HT1080 (cell line): ENCODE data around the gene CNDP2. TPM values are rescaled to one million over a fixed set of nuclear protein-coding genes. Genes with fewer than 3 reads are reported as not detected.
"Not testable (repeated sequence)": the region's sequence is repeated elsewhere in the genome, so short reads cannot be mapped to it uniquely, and the experiment has no call there.

Experiments
- DNase-seq: peaks from one replicate; pipeline ENCODE4 v3.0.0-alpha.2; 2015; ENCODE audit warnings: low read depth
- total RNA-seq: library from RNA; depleted of rRNA; stranded (reverse); fragments of >200 nt; shearing (Covaris generic); gene quantifications from 2 replicates; pipeline ENCODE4 v1.2.3, GENCODE V29; 2014

CNDP2 gene
- total RNA-seq, 1 experiment from 2014 or later, result 86.6 TPM

DNA sequence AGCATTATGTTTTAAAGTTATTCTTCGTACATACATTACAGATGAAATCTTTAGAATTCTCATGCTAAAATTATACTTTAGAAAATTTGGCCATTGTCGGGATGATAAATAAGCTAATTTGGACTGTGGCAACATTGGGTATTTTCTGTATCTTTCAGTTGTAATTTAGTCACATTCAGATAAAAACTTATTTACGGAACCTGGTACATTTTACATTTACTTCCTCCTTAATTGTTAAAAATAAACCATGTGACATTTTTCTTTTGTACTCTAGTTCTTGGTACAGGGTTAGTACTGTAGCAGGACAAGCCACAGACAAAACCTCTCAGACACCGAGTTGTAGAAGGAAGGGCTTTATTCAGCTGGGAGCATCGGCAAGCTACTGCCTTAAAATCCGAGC is 4.2 kb downstream of the CNDP2 start:
- no peak for DNase-seq

DNA sequence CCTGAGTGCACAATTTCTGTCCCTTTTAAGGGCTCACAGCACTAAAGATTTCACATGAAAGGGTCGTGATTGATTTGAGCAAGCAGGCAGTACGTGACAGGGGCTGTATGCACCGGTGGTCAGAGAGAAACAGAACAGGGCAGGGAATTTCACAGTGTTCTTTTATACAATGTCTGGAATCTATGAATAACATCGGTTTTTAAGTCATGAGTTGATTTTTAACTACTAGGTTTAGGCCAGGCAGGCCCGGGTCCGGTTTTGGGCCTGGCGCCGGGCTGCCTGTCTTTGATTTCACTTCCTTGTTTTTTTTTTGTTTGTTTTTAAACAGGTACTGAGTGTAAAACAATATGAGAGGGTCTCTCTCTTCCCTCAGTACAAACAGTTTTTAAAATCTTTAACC is 4.6 kb downstream of the CNDP2 start:
- DNase-seq, result not testable (repeated sequence)

DNA sequence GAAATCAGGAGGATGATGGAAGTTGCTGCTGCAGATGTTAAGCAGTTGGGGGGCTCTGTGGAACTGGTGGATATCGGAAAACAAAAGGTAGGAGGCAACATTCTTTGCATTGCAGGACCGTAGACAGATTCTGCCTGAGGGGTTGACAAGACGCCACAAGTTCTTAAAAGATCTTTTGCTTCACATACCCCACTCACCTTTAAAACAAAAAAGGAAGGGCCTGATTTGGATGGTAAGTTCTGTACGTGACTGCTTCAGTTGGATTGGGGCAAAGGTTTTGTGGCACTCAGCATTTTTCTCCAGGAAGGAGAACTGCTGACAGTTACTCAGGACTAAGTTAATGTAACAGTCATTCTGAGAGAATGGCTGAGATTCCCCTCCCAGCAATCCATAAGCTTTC is 5.2 kb downstream of the CNDP2 start:
- no peak for DNase-seq

DNA sequence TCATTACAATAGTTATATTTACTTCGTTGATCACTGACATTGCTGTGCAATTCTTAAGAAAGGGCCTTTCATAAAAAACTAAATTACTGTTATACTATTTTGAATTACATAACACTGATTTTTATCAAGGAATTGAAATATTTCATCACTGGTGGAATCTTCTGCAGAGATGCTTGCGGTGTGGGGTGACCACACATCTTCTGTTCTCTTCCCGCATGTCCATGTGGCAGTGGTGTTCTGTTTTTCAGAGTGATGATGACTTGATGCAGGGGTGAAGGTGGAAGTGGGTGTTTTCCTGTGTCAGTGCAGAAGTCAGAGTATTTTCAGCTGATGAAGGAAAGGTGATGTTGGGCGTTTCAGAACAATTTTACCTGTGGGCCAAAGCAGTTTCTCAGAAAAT is 7.0 kb downstream of the CNDP2 start:
- no peak for DNase-seq

DNA sequence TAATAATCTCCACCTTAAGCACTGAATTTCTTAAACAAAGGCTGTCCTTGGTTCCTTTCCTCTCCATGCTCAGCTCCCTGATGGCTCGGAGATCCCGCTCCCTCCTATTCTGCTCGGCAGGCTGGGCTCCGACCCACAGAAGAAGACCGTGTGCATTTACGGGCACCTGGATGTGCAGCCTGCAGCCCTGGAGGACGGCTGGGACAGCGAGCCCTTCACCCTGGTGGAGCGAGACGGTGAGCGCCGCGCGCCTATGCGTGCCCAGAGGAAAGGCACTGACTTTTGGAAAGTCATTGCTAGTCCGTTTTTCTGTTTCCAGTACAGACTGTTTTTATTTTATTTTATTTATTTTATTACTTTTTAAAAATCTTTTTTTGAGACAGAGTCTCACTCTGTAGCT is 9.6 kb downstream of the CNDP2 start:
- no peak for DNase-seq

DNA sequence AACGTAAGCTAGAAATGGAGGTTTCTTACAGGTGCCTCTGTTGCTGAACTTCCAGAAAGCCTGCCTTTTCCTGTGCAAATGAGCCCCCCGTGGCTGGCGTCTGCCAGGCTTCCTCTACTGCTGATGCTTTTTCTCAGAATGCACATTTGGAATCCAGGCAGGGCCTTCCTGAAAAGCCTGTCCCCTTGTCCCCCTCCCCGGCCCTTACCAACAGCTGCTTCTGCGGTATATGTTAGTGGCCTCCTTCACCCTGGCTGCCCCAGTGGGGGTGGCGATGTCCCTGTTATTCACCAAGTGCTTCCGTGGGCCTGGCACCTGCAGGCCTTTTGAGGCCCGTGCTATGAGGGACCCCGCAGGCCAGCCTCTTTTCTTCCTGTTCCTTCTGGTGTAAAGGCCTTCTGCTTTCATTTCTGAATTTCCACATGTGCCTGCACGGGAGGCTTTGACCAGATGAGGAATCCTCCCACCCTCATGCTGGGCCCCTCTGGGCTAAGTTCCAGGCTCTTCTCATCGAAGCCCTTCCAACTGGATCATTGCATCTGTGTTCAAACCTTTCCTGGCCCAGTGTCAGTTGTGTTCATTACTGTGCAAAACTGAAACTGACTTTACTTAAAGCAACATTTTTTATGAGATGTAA is 10.4 kb downstream of the CNDP2 start:
- no peak for DNase-seq

DNA sequence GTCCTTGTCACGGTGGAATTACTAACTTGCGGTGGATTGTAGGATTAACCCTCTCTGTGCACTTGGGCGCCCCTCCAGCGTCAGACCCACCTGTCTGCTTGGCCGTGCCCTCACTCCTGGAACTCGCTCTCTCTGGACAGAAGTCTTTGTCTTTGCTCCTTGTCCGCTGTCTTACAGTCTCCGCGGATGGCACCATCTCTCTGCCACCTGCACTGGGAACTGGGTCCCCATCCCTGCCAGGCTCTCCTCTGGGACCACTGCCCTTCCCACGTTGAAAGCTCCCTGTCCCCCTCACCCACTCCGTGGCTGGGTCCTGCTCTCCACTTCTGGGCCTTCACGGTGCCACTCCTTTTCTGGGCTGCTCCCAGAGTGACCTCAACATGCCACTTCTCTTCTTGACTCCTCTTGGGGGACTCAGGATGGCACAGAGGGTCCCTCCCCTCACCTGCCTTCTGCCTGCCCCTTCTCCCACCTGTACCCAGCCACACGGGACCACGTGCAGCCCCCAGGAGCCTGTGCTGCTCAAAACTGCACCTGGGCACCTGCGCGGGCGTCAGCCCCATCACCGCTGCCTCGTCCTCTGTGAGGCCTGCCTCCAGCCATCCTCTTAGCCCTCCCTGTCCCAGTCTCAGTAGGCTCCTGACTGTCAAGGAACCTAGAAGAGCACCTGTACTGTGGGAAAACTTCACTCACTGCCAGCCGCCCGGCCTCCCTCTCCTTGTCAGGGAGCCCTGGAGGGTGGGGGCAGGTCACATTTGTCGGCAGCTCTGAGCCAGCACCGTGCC is 11.1 kb downstream of the CNDP2 start:
- DNase-seq, result no peak

DNA sequence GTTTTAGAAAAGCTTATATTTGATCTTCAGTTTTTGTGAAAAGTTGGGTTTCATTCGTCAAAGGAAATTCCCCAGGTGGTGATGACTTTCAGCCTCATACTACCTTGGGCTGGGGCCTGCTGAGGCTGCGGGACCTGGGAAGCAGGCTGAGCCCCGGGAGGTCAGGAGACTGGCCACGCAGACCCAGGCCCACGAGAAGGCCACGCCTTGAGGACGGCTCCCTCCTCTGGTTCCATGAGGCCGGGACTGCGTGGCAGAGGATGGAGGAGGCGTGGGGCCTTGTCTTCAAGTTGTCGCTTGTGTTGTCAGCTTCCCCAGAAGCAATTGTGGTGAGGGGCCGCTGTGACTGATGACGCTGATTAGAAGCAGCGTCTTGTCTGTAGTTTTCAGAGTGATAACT is 11.8 kb downstream of the CNDP2 start:
- no peak for DNase-seq

DNA sequence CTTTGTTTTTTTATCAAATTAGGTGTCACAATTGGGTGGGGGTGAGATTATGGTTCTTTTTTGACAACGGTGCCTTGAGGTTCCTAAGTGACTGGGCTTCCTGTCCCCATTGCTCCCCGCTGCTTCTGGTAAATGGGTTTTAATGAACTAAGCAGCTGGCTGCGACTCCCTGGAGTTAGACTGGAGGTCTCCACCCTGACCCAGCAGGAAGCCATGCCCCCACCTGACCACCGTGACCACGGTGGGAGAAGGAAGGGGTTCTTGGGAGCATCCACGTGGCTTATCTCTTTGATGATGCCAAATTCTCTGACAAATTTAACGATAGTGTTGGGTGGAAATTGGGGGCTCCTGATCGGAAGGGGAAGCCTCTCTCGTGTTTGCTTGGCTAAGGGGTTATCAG is 12.2 kb downstream of the CNDP2 start:
- no peak for DNase-seq

DNA sequence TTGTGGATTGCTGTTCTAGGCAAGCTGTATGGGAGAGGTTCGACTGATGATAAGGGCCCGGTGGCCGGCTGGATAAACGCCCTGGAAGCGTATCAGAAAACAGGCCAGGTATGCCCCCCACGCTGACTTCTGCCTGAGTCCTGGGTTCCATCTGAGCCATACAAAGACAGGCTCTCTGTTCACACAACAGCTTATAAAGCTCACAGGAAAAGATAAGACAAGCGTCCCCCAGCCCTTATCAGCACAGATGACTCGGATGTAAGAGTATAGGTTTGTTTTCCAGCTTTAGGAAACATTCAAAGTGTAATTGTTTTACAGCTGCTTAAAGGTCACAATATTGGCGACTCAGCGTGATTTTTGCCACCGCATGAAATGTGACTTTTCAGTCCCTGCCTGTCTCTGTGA is 12.7 kb downstream of the CNDP2 start:
- DNase-seq, result no peak

DNA sequence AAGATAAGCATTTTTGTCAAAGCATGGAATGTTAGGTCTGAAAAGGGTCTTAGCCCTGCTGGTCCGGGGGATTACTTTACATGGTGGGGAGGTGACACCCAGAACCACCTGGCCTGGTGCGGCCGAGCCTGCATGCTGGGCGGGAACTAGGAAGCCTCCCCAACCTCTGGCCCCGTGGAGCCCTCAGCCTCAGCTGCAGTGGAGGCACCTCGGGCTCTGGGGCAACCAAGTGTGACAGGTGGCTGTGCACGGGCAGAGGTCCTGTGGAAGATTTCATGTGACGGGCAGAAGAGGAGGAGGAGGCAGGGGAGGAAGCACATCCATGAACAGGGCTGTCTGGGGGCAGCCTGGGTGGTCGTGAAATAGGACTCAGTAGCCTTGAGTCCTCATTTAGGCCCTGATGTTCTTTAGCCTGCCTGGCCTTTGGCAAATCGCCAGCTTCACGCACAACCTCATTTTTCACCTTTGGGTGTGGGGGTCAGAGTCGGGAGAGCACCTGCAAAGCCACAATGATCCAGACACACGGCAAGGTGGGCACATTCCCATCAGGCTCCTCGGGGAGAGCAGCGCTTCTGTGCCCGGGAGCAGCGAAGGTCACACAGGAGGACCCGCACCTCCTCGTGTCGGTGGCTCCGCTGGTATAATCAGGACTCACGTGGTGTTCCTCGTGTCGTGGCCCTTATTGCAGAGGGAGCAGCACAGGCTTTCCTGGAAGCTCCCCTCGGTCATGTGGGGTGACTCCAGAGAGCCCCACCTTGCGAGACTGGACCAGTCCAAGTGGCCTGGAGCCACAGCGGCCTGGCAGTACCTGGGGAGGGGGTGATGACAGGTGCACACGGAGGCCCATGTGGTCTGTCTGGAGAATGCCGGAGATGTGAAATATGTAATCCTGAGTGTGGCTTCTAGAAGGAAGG is 13.9 kb downstream of the CNDP2 start:
- DNase-seq, result no peak

DNA sequence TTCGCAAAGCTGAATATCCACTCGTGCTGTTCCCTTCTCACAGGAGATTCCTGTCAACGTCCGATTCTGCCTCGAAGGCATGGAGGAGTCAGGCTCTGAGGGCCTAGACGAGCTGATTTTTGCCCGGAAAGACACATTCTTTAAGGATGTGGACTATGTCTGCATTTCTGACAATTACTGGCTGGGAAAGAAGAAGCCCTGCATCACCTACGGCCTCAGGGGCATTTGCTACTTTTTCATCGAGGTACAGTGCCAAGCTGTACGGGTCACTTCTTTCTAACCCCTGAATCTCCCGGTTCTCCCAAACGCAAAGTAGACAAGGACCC is 14.6 kb downstream of the CNDP2 start:
- DNase-seq, result no peak

DNA sequence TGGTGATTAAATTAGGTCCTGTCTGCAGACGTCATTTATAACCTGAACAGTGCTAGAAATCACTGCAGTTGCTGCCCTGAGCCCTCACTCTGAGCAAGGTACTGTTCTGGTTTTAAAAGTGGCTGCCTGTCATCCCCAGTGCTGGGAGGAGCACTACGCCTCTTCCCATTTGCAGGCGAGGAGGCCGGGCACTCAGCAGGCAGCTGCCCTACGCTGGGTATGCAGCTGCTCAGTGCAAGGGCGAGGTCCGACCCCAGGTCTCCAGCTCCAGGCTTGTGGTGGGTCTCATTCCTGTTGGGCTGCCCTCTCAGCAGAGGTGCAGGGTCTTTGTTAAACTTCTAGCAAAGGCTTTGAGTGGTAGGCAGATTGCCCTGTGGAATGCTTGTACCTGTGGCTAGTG is 15.7 kb downstream of the CNDP2 start:
- DNase-seq, result no peak

DNA sequence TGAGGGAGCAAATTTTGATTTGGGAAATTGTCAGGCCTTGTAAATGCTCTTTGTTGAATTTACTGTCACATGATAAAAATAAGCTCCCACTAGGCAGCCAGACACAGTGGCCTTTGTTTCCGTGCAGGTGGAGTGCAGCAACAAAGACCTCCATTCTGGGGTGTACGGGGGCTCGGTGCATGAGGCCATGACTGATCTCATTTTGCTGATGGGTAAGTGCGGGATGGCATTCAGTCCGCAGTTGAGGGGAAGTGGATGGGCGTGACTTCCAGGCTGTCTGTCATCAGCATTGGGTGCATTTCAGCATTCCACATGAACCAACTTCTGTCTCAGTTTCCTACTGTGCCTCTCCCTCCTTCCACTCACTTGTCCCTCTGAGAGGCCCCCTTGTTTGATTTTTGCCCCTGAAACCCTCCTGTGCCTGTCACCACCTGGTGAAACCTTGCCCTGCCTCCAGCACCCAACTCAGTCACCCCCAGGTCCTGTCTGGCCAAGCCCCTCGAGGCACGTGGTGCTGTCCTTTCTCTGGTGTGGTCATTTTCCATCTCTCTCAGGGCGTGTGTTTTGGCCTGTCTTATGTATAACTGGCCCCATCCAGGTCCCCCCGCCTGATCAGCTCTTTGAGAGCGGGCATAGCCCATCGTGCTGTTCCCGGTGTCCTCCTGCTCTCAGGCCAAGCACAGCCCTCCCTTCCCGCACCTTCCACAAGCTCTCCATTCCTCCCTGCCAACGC is 16.3 kb downstream of the CNDP2 start:
- no peak for DNase-seq

DNA sequence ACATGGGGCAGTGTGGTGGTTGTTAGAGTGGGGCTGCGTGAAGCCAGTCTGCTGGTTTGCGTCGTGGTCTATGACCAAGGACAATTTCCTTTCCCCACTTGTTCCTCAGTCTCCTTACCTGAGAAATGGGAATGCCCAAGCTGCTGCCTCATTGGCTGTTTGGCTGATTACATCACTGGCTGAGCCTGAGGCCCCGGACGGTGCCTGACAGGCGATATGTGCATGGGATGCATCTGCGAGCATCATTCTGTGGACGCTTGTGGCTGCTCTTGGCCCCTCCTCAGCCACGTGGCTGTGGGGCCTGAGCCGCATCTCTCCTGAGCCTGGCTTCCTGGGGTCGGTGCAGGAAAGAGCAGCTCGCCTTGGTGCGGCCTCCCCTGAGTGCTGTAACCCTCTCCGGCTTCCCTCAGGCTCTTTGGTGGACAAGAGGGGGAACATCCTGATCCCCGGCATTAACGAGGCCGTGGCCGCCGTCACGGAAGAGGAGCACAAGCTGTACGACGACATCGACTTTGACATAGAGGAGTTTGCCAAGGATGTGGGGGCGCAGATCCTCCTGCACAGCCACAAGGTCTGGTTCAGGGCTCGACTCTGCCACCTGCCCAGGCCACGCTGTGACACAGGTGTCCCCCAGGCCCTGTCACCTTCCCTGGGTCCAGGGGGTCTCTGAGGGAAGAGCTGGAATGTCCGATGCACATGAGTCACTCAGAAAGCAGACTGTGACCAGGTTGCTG is 17.2 kb downstream of the CNDP2 start:
- DNase-seq, result no peak

DNA sequence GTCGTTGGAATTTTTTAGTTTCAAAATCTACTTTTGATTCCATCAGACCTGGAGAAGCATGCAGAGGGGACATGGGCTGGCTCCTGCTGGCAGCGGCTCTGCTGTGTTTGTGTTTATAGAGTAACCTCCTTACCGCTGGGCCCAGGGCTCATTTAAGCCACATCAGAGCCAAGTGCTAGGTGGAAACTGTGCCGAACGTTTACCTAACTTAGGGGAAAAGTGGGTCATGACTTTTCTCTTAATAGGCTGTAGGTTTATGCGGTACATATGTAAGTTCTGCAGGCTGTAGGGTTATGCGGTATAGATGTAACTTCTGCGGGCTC is 17.7 kb downstream of the CNDP2 start:
- no peak for DNase-seq

DNA sequence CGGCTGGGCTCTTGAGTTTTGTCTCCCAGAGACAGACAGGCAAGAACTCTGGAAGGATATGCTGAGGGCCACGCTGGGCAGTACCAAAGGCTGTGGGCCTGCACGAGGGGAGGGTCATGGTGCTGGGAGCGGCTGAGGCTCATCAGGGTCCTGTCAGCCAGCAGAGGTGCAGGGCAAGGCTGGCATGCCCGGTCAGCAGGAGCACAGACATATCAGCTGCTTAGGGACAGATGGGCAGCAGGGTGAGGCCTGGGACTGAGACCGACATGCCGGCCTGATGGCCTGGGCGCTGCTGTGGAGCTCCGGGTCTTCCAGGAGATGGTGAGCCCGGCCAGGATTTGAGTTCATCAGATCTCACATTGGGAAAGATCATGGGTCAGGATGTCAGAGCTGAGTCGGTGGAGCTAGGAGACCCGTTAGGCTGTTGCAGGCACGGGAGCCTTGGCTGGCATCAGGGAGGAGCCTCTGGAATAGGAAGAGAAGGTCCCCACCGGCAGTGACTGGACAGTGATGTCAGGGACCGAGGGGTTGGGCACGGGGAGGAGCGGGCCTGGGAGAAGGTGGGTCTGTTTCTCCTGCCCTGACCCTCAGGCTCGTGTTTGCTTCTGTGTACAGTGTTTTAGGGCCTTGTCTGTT is 18.8 kb downstream of the CNDP2 start:
- DNase-seq, result no peak

DNA sequence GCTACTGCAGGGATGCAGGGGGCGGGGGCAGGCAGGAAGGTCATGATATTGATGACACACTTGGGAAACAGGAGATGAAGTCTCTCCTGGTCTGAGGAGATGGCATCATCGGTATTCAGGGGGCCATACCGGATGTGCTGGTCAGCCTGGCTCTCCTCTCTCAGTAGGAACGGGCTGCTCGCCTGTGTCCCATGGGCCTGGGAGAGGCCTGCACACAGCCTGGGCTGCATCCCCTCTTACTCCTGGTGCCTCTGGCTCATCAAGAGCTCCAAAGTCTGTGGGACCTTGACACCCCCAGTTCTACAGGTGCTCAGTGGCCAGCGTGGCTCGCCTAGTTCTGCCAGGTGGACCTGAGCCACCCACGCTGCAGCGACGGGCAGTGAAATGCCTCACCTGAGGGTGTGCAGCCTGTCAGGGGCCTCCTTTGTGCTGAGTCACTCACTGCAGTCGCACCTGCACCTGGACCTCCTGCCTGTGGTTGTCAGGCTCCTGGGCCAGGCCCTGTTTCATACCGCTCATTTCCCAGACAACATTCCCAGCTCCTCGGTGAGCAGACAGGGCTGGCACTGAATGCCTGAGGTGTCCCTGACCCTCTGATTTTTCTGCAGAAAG is 19.6 kb downstream of the CNDP2 start:
- no peak for DNase-seq

DNA sequence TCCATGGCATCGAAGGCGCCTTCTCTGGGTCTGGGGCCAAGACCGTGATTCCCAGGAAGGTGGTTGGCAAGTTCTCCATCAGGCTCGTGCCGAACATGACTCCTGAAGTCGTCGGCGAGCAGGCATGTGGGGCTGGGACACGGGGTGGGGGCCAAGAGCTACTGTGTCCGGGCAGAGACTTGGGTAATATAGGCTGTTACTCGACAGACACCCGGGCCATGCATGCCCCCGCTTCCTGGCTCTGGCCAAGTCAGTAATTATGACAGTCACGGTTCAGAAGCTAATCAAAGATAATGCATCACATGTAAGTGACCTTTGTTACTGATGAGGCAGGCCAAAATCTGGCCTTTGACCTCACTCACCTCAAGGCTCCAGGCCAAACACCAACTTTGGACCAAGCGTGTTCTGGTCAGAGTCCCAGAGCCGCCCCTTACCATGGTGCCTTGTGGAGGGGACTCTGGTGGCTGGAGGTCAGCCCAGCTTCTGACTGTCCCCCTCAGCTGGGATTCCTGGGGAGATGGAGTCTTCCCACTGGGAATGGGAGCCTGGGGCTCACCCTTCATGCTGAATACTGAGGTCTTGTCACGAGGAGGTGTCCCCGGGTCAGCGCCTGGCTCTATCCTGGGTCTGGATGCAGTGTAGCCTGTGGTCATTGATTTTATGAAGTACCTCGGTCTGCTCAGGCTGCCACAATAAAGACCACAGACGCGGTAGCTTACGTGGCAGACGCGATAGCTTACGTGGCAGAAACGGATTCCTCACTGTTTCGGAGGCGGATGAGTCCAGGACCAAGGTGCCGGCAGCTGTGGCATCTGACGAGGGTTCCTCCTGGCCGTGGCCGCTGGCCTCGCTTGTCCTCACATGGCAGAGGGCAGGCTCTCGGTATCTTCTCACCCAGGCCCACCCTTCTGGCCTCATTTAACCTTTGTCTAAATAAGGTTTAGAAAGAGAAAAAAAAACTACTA is 20.4 kb downstream of the CNDP2 start:
- DNase-seq, result no peak
